C4-2B (cell line): ENCODE results near the gene TPT1.

Experiments
- CTCF ChIP-seq: fragments of 450-650 bp; conservative IDR thresholded peaks from 2 replicates; pipeline ENCODE4 v1.5.1; 2017; ENCODE audit warnings: mild to moderate bottlenecking
- ZFX ChIP-seq: fragments of 450-650 bp; IDR thresholded peaks from 2 replicates; pipeline ENCODE4 v1.6.1; 2017

GRCh38 chr13:45370922-45371406 lies 30.0 kb upstream of the TPT1 start:
- TF ChIP-seq CTCF = peak; percentile 95
- TF ChIP-seq ZFX = no peak
